Calu3 (cell line): ENCODE measurements around the gene ZBTB7A. TPM values are rescaled to one million over a fixed set of nuclear protein-coding genes. Genes with fewer than 3 reads are reported as not detected.

Source experiments
- BruUV-seq: library from RNA; stranded (reverse); fragments of 400-500 nt; replicated peaks from 2 replicates; lab custom pipeline; 2021; lab: Mats Ljungman, UMichigan
- CTCF ChIA-PET: fragments of 300-600 bp; sonication (Branson Sonifier 250); formaldehyde crosslinking; loops from one replicate; lab custom pipeline; 2022; ENCODE audit warnings: antibody characterized with exemption; lab: Charles Lee
- DNase-seq: peaks from one replicate; pipeline ENCODE4 v3.0.0; 2022
- H3K27ac Mint-ChIP-seq: one replicate; pipeline ENCODE4 v1.8.0; 2022; ENCODE audit warnings: mixed read lengths; ENCODE audit not compliant: unreplicated experiment
- H3K27me3 Mint-ChIP-seq: one replicate; pipeline ENCODE4 v1.8.0; 2022; ENCODE audit warnings: mixed read lengths; ENCODE audit not compliant: unreplicated experiment
- H3K36me3 Mint-ChIP-seq: one replicate; pipeline ENCODE4 v1.8.0; 2022; ENCODE audit warnings: mild to moderate bottlenecking, moderate library complexity, mixed read lengths; ENCODE audit not compliant: insufficient read depth, unreplicated experiment
- H3K4me1 Mint-ChIP-seq: one replicate; pipeline ENCODE4 v1.8.0; 2022; ENCODE audit warnings: mild to moderate bottlenecking, low read depth, mixed read lengths; ENCODE audit not compliant: unreplicated experiment
- H3K4me3 Mint-ChIP-seq: one replicate; pipeline ENCODE4 v1.8.0; 2022; ENCODE audit warnings: mild to moderate bottlenecking, low read depth, moderate library complexity, mixed read lengths; ENCODE audit not compliant: unreplicated experiment
- H3K9me3 Mint-ChIP-seq: one replicate; pipeline ENCODE4 v1.8.0; 2022; ENCODE audit warnings: low read depth, mixed read lengths; ENCODE audit not compliant: unreplicated experiment
- CTCF ChIP-seq: fragments of 200-600 bp; IDR thresholded peaks from one replicate; pipeline ENCODE4 v1.8.0; 2022; ENCODE audit warnings: antibody characterized with exemption; ENCODE audit not compliant: unreplicated experiment
- intact Hi-C: fragments of 100-400 bp; cut with micrococcal nuclease; formaldehyde crosslinking; loops from one replicate; pipeline ENCODE4 v1.10.0; 2022; ENCODE audit not compliant: unreplicated experiment
- total RNA-seq: library from RNA; stranded (reverse); gene quantifications from 2 replicates; pipeline ENCODE4 v1.2.3, GENCODE V29; 2022

The ZBTB7A gene
- total RNA-seq, 1 experiment from 2014 or later, result 38.0 TPM

- H3K4me1 Mint-ChIP-seq, result no peaks in the 10 kb centered on the region
- H3K36me3 Mint-ChIP-seq, result peaks cover 40% of the 10 kb centered on the region
- TF ChIP-seq CTCF, result no peak
- no peak overlapping the region for H3K4me3 Mint-ChIP-seq
- H3K27ac Mint-ChIP-seq, result no peak overlapping the region
- DNase-seq, result no peak
- no peaks in the 10 kb centered on the region for H3K27me3 Mint-ChIP-seq
- H3K9me3 Mint-ChIP-seq, result no peaks in the 10 kb centered on the region
- no TSS peak for BruUV-seq
- intact Hi-C loops, result no loop called here
- CTCF ChIA-PET, result interaction anchor here (0.7 kb wide), 1 partner anchor 31 kb away, joined by 3 read pairs; no protein-coding TSS in a partner anchor
These were observed 28.8 kb upstream of the ZBTB7A start for GRCh38 chr19:4095488-4095844.

- Mint-ChIP-seq H3K4me3 (no peak overlapping the region), H3K9me3 (no peaks in the 10 kb centered on the region), H3K27ac (no peak overlapping the region), H3K36me3 (peaks cover 40% of the 10 kb centered on the region), H3K4me1 (no peaks in the 10 kb centered on the region), H3K27me3 (no peaks in the 10 kb centered on the region)
- intact Hi-C loops, result no loop called here
- DNase-seq, result no peak
- no peak for TF ChIP-seq CTCF
- CTCF ChIA-PET, result interaction anchor here (0.7 kb wide), 1 partner anchor 31 kb away, joined by 3 read pairs; no protein-coding TSS in a partner anchor
- no TSS peak for BruUV-seq
These were observed 28.2 kb upstream of the ZBTB7A start for GRCh38 chr19:4094761-4095487.

- TF ChIP-seq CTCF, result no peak
- Mint-ChIP-seq H3K27me3 (no peaks in the 10 kb centered on the region), H3K27ac (no peak overlapping the region), H3K36me3 (peaks cover 40% of the 10 kb centered on the region), H3K4me1 (no peaks in the 10 kb centered on the region), H3K4me3 (no peak overlapping the region), H3K9me3 (no peaks in the 10 kb centered on the region)
- CTCF ChIA-PET, result no interaction called here
- no peak for DNase-seq
- intact Hi-C loops, result no loop called here
- no TSS peak for BruUV-seq
These were observed 27.6 kb upstream of the ZBTB7A start for GRCh38 chr19:4094291-4094690.

- CTCF ChIA-PET, result no interaction called here
- Mint-ChIP-seq H3K9me3 (no peaks in the 10 kb centered on the region), H3K4me1 (no peaks in the 10 kb centered on the region), H3K36me3 (peaks cover 41% of the 10 kb centered on the region), H3K27ac (no peak overlapping the region), H3K4me3 (no peak overlapping the region), H3K27me3 (no peaks in the 10 kb centered on the region)
- DNase-seq, result no peak
- no peak for TF ChIP-seq CTCF
- intact Hi-C loops, result no loop called here
- no TSS peak for BruUV-seq
These were observed 27.0 kb upstream of the ZBTB7A start for GRCh38 chr19:4093643-4094175.
